ENCODE results near the gene MNS1. TPM values are rescaled to one million over a fixed set of nuclear protein-coding genes. Genes with fewer than 3 reads are reported as not detected.
A peak's percentile ranks its signal among the peaks of the same experiment; 100 is the strongest.

The MNS1 gene
- total and polyA plus RNA-seq, 9 of the 15 experiments (the other 6 are each of a cell fraction or from before 2014, with no cell fraction given), result 1.1 to 10.3 (median 2.5) TPM

DNA sequence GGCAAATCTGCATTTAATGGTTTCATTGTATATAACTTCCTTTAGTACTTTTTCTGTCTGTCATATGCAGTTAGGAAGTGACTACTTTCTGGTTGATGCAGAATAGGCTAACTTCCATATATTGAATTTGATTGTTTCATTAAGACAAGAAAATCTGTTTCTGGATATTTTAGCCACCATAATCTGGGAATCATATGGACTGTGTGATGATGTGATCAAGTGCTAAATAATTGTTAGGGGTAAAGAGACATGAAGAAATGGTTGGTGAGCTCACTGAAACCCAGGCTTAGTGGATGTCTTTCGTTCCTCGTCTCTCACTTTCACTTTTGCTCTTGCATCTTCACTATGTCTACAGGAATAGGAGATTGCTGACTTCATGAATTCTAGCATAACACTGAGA is 3.5 kb upstream of the MNS1 start (continued):
- TF ChIP-seq RB1 (IDR thresholded peaks at IDR 0.05; ENCODE audit: low read depth) (no peak), ZNF217 (CRISPR knock-in tag; IDR thresholded peaks at IDR 0.05) (no peak), PRPF4 (IDR thresholded peaks at IDR 0.05; ENCODE audit: insufficient read depth, low read depth, low read length, poor library complexity, severe bottlenecking) (no peak), C11orf30 (IDR thresholded peaks at IDR 0.05; ENCODE audit: low read depth) (0 out of 2 replicates have a peak, but pooled peaks have one; percentile 6), ZNF316 (IDR thresholded peaks at IDR 0.05) (peak; percentile 31; the same call in 1 of the 2 replicates), MEIS2 (IDR thresholded peaks at IDR 0.05; ENCODE audit: partially characterized antibody) (no peak), MBD2 (IDR thresholded peaks at IDR 0.05; ENCODE audit: borderline replicate concordance, low read depth) (no peak), POLR2B (IDR thresholded peaks at IDR 0.05; ENCODE audit: low read depth, partially characterized antibody) (no peak), WHSC1 (IDR thresholded peaks at IDR 0.05; ENCODE audit: low read length) (no peak), MYBL2 (IDR thresholded peaks at IDR 0.05; ENCODE audit: low read depth) (no peak), MYBL2 (CRISPR knock-in tag; IDR thresholded peaks at IDR 0.05; ENCODE audit: borderline replicate concordance) (no peak), FOXJ3 (CRISPR knock-in tag; IDR thresholded peaks at IDR 0.05) (no peak), ZNF551 (CRISPR knock-in tag; IDR thresholded peaks at IDR 0.05) (no peak), MAFG (tag; conservative IDR thresholded peaks at IDR 0.05) (peak; percentile 42), ZBTB17 (CRISPR knock-in tag; IDR thresholded peaks at IDR 0.05) (0 out of 2 replicates have a peak, but pooled peaks have one; percentile 20), CBFB (CRISPR knock-in tag; IDR thresholded peaks at IDR 0.05) (no peak), TEAD1 (CRISPR knock-in tag; IDR thresholded peaks at IDR 0.05) (no peak), PURB (CRISPR knock-in tag; IDR thresholded peaks at IDR 0.05; ENCODE audit: low read depth) (no peak), BHLHE40 (IDR thresholded peaks at IDR 0.05; ENCODE audit: low read length) (no peak)
- TF ChIP-seq, protein P1, sequence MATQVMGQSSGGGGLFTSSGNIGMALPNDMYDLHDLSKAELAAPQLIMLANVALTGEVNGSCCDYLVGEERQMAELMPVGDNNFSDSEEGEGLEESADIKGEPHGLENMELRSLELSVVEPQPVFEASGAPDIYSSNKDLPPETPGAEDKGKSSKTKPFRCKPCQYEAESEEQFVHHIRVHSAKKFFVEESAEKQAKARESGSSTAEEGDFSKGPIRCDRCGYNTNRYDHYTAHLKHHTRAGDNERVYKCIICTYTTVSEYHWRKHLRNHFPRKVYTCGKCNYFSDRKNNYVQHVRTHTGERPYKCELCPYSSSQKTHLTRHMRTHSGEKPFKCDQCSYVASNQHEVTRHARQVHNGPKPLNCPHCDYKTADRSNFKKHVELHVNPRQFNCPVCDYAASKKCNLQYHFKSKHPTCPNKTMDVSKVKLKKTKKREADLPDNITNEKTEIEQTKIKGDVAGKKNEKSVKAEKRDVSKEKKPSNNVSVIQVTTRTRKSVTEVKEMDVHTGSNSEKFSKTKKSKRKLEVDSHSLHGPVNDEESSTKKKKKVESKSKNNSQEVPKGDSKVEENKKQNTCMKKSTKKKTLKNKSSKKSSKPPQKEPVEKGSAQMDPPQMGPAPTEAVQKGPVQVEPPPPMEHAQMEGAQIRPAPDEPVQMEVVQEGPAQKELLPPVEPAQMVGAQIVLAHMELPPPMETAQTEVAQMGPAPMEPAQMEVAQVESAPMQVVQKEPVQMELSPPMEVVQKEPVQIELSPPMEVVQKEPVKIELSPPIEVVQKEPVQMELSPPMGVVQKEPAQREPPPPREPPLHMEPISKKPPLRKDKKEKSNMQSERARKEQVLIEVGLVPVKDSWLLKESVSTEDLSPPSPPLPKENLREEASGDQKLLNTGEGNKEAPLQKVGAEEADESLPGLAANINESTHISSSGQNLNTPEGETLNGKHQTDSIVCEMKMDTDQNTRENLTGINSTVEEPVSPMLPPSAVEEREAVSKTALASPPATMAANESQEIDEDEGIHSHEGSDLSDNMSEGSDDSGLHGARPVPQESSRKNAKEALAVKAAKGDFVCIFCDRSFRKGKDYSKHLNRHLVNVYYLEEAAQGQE (IDR thresholded peaks at IDR 0.05; ENCODE audit: borderline replicate concordance), result no peak
- TF ChIP-seq, protein P1 (CRISPR knock-in tag; IDR thresholded peaks at IDR 0.05; ENCODE audit: low read depth), result no peak
- TF ChIP-seq, protein P2, sequence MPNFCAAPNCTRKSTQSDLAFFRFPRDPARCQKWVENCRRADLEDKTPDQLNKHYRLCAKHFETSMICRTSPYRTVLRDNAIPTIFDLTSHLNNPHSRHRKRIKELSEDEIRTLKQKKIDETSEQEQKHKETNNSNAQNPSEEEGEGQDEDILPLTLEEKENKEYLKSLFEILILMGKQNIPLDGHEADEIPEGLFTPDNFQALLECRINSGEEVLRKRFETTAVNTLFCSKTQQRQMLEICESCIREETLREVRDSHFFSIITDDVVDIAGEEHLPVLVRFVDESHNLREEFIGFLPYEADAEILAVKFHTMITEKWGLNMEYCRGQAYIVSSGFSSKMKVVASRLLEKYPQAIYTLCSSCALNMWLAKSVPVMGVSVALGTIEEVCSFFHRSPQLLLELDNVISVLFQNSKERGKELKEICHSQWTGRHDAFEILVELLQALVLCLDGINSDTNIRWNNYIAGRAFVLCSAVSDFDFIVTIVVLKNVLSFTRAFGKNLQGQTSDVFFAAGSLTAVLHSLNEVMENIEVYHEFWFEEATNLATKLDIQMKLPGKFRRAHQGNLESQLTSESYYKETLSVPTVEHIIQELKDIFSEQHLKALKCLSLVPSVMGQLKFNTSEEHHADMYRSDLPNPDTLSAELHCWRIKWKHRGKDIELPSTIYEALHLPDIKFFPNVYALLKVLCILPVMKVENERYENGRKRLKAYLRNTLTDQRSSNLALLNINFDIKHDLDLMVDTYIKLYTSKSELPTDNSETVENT (CRISPR knock-in tag; IDR thresholded peaks at IDR 0.05), result no peak

Measured in K562 (cell line).